Right forelimb (tissue), 1 donor: Measurements from ENCODE around the gene PCNP.
"Not testable (repeated sequence)": the region's sequence is repeated elsewhere in the genome, so short reads cannot be mapped to it uniquely, and the experiment has no call there.

Source experiments
- DNase-seq: peaks from one replicate; pipeline ENCODE4 v3.0.0-alpha.2; 2018

The PCNP gene

DNA sequence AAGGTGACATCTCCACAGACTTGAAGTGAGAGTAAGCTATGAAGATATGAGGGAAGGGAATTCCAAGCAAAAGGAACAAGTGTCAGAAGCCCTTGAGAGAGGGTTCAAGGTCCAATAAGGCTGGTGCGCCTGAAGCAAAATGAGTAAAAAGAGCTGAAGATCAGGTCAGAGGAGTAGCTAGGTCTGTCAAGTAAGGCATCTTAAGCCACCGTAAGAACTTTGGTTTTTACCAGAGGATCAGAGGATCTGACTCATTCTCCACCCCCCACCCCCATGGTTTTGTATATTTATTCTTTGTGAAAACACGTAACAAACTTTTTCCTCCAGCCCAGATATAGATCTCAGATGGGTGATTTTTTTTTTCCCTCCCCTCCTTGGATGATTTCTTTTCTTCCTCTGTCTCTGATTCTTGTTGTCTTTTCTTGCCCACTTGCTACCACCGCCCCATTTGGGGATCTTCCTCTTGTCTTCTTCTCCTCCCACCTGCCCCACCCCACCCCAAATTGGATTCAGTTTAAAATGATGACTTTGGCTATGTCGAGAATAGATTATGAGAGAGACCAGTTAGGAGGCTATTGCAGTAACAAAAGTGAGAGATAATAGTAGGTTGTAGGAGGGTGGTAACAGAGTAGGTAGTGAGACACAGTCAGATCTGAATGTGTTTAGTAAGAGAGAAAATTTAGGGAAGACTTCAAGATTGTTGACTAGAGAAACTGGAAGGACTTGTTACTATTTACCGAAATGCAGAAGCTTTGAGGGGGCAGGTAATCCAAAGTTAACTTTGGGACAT is 6.3 kb upstream of the PCNP start:
- DNase-seq, result no peak

DNA sequence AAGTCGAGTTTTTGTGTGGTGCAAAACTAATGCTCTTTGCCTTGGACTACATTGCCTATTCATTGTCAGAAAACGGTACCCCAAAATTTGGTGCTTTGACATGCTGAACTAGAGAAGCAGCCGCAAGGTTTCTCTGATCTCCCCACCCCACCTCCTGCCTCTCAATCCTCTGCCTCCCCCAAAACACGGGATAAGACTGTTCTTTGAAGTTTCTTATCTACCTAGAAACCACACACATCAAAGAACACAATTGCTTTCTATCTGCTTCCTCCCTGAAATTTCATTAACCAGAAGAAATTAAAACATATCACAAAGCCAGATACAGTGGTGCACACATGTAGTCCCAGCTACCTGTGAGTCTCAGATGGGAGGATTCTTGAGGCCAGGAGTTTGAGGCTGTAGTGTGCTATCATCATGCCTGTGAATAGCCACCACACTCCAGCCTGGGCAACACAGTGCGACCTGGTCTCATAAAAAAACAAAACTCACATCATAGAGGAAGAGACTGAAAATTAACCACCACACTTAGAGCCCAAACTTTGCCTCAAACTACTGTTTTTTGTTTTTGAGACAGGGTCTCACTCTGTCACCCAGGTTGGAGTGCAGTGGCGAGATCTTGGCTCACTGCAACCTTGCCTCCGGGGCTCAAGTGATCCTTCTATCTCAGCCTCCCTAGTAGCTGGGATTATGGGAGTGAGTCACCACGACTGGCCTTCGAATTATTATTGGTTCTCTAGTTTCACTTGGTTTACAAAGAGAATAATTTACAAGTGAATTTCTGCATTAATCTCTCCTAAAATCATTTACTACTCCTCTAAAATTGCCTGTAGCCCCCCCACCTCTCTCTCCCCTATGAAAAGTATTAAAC is 2.7 kb upstream of the PCNP start:
- no peak for DNase-seq

DNA sequence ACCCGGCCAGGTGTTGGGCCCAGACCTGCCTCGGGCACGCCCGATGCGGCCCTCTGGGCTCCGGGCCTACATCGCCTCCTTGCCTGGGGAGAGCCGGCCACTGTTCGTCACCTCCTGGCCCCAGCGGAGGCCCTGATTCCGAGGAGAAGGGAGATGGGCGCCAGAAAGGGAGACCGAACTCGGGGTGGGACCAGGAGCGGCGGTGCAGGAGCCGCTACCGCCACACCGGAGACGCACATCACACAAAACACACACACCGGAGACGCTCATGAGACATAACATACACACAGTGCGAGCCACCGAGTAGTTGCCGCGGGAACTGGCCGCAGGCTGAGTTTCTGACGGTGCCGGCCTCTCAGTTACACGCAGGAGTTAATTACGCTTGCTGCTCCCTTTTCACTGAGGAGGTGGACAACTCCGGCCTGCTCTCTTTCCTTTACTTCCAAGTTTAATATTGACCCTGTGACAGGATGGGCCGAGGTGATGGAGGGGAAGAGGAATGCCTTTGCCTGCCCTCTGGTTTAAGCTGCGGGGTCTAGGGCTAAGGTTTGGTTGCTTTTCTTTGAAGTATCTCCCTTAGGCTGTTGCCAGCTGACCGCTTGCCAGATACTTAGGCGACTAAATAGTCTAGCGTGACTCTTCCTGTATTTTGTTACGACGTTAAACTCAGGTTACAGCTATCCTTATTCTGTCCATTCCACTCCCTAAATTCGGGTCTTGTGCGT is 570 bp downstream of the PCNP start:
- peak; percentile 80 for DNase-seq

DNA sequence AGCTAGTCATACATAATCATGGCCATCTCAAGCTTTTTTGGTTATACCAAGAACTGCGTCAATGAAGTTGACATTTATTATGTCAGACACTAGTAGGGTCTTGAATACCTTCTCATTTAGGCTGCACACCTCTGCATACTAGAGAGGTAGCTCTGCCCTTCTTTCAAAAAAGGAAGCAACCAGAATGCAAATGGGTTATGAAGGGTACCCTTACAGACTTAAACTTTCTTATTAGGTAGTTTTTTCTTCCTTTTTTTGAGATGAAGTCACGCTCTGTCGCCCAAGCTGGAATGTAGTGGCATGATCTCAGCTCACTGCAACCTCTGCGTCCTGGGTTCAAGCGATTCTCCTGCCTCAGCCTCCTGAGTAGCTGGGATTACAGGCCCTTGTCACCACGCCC is 3.3 kb downstream of the PCNP start:
- no peak for DNase-seq

DNA sequence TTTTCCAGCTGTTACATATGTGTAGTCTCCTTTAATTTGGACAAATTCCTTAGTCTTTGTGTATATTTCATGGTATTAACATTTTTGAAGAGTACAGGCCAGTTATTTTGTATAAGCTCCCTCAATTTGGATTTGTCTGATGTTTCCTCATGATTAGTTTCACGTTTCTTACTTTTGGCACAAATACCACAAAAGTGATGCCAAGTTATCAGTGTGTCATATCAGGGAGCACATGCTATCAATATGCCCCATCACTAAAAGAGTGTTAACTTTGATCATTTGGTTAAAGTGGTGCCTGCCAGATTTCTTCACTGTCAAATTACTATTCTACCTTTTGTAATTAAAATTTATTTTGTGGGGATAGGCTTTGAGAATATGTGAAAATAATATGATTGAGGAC is 14.6 kb downstream of the PCNP start:
- no peak for DNase-seq

DNA sequence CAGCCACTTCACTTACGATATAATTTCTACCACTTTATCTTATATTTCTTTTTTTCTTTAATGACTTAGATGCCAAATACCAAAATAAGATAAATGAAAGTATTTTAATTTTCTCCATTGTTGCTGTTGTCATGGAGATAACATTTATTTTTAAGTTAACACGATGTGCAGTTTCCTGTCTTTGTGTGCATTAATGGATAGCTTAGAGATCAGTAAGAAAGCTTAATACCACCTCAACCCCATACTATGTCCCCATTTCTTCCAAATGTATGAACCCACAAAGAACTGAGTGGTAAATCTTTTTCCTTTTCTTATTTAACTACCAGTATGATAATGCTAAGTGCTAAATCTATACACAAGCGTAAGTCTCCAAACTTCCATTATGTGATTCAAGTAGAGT is 17.1 kb downstream of the PCNP start:
- no peak for DNase-seq

DNA sequence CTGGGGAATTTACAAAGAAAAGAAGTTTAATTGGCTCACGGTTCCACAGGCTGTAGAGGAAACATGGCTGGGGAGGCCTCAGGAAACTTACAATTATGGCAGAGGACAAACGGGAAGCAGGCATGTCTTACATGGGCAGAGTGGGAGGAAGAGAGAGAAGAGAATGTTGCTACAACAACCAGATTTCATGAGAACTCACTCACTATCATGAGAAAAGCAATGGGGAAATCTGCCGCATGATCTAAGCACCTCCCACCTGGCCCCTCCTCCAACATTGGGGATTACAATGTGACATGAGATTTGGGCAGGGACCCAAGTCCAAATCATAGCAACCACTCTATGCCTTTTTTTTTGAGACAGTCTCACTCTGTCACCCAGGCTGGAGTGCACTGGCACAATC is 28.8 kb downstream of the PCNP start:
- DNase-seq, result no peak

DNA sequence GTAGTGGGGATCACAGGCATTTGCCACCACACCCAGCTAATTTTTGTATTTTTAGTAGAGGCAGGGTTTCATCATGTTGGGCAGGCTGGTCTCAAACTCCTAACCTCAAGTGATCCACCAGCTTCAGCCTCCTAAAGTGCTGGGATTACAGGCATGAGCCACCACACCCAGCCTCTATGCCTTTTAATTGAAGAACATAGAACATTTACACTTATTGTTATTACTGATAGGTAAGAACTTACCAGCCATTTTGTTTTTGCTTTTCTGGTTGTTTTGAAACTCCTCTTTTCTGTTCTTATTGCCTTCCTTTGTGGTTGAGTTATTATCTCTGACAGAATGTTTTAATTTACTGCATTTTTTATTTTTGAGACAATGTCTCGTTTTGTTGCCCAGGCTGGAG is 29.2 kb downstream of the PCNP start:
- DNase-seq, result no peak

DNA sequence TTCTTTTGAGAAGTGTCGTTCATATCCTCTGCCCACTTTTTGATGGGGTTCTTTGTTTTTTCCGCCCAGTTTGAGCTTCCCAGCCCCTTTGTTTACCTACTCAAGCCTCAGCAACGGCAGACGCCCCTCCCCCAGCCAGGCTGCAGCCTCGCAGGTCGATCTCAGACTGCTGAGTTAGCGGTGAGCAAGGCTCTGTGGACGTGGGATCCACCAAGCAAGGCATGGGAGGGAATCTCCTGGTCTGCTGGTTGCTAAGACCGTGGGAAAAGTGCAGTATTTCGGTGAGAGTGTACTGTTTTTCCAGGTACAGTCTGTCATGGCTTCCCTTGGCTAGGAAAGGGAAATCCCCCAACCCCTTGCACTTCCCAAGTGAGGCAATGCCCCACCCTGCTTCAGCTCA is 31.4 kb downstream of the PCNP start:
- not testable (repeated sequence) for DNase-seq

DNA sequence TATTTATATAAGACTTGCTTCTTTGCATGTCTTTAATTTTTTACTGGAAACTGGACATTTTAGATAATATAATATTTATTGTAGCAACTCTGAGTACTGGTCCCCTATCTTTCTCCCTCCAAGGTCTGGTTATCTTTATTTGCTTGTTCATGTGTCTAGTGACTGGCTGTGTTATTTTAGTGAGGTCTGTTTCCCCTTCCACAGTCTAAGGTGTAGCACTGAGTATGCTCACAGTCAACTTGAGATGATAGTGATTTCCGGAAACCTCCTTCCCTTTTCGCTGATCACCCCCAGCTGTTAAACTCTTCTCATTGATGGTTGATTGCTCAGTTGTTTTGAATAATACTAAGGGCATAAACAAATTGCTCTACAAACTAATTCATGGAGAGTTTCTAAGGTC is 37.0 kb downstream of the PCNP start:
- no peak for DNase-seq

DNA sequence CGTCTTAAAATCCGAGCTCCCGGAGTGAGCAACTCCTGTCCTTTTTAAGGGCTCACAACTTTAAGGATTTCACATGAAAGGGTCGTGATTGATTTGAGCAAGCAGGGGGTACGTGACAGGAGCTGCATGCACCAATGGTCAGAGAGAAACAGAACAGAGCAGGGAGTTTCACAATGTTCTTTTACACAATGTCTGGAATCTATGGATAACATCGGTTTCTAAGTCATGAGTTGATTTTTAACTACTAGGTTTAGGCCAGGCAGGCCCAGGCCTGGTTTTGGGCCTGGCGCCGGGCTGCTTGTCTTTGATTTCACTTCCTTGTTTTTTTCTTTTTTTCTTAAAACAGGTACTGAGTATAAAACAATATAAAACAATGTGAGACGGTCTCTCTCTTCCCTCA is 39.0 kb downstream of the PCNP start:
- not testable (repeated sequence) for DNase-seq

DNA sequence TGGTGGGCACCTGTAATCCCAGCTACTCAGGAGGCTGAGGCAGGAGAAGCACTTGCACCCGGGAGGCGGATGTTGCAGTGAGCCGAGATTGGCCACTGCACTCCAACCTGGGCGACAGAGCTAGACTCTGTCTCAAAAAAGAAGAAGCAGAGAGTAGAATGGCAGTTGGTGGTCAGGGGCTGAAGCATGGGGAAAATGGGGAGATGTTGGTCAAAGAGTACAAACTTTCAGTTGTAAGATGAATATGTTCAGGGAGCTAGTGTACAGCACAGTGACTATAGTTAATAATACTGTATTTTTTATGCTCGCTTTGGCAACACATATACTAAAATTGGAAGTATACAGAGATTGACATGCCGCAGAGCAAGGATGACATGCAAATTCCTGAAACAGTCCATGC is 41.5 kb downstream of the PCNP start:
- no peak for DNase-seq

DNA sequence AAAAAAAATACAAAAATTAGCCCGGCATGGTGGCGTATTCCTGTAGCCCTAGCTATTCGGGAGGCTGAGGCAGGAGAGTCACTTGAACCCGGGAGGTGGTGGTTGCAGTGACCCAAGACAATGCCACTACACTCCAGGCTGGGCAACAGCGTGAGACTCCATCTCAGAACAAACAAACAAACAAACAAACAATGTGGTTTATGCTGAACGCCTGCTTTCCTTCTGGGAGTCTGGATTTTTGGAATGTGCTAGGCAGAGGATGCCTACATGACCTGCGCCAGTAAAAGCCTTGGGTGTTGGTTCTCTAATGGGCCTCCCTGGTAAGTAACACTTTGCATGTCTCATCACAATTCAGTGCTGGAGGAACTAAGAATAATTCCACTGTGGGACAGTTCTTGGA is 43.5 kb downstream of the PCNP start:
- no peak for DNase-seq

DNA sequence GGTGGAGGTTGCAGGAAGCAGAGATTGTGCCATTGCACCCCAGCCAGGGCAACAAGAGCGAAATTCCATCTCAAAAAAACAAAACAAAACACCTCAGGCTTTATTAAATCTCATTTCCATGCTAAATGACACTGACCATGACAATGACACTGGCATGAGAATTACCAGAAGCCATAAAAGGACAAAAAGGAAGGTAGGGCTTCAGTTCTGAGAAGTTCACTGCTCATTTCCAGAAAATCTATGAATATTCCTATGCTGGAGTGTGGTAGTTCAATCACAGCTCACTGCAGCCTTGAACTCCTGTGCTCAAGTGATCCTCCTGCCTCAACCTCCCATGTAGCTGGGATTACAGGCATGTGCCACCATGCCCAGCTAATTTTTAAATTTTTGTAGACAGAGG is 44.7 kb downstream of the PCNP start:
- no peak for DNase-seq

DNA sequence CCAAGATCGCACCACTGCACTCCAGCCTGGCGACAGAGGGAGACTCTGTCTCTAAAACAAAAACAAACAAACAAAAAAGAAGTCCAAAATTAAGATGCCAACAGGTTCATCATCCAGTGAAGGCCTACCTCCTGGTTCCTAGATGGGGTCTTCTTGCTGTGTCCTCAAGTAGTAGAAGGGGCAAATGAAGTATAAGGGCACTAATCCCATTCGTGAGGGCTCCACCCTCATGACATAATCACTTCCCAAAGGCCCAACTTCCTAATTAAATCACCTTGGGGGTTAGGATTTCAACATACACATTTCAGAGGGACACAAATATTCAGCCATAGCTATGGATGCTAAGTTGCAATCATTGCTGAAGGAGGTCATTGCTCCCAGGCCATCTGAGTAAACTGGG is 45.8 kb downstream of the PCNP start:
- DNase-seq, result no peak

DNA sequence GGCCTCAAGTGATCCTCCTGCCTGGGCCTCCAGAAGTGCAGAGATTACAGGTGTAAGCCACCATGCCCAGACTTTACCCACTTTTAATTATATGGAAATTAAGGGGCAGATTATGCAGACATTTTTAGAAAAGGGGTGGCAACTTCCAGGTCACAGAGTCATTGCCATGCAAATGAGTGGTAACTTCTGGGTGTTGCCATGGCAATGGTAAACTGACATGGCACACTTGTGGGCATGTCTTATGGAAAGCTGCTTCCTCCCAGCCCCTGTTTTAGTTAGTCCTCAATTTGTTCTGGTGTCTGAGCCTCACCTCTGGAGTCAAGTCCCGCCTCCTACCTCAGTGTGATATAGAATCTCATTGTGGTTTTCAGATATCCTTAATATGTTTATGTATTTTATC is 49.7 kb downstream of the PCNP start:
- DNase-seq, result no peak

DNA sequence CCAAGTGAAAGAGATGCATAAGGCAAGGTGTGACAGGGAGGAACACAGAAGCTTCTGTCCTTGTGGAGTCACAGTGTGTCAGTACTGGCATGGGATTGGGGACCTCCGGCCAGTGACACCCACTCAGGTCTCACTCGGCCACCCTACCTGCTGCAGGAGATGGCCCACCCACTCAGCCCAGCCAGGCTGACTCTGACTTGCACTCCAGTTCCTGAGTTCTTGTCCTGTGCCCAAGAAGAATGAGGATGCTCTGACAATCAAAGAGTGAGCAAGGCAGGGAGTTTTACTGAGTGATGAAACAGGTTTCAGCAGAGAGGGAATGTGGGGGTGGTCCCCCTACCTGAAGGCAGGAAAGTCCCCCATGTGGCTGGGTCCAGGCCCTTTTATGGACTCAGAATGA is 50.9 kb downstream of the PCNP start:
- no peak for DNase-seq

DNA sequence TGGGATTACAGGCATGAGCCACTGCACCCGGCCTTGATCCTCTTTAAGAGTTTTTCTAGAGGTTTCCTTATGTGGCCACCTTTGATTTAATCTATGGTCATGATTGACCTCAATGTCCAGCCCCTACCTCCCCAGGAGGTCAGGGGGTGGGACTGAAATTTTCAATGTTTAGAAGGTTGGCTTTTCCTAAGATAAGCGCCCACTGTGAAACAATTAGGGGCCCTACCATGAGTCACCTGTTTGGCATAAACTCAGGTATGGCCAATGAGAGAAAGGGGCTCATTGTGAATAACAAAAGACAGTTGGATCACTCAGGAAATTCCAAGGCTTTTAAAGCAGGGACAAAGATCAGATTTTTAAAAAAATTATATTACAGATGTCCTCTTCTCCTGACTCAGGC is 51.9 kb downstream of the PCNP start:
- no peak for DNase-seq

DNA sequence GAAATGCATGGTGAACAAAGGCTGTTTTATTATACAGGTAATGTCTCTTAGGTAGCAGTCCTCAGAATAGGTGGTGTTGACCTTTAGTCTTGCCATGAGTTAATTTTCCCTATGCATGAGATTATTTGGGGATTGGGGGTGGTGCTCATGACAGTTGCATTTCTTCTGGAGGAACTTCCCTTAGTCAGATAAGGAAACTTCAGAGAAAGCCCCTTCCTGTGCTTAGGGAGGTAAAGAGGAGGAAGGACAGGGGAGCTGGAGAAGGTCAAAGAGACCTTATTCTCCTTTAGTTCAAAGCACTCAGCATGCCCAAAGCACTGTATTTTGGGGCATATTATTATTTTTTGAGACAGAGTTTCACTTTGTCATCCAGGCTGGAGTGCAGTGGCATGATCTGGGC is 55.2 kb downstream of the PCNP start:
- no peak for DNase-seq

DNA sequence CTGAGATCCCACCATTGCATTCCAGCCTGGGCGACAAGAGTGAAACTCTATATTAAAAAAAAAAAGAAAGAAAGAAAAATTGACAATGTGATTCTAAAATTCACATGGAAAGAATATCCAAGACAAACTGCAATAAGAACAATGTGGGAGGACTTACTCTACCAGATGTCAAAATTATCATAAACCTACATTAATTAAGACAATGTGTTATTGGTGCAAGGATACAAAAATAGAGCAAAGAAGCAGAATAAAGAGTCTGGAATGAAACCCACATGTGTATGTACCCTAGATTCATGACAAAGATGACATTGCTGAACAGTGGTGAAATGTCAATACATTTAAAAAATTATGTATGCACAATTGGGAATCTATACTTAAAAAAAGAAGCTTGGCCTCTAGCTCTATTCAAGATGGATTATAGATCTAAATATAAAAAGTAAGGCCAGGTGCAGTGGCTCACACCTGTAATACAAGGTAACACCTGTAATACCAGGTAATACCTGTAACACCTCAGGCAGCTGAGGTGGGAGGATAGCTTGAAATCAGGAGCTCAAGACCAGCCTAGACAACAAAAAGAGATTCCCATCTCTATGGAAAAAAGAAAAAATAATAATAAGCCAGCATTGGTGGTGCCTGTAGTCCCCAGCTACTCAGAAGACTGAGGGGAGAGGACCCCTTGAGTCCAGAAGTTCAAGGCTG is 57.3 kb downstream of the PCNP start:
- no peak for DNase-seq

DNA sequence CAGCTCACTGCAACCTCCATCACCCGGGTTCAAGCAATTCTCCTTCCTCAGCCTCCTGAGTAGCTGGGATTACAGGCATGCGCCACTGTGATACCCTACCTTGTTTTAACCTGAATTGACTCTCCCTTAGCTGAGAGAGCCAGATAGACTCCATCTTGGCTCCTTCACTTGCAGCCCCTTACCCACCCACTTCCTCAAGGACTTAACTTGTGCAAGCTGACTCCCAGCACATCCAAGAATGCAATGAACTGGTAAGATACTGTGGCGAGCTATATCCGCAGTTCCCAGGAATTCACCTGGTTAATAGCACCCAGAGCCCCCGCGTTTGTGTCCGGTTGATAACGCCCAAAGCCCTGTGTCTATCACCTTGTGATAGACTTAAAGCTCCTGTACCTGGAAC is 58.0 kb downstream of the PCNP start:
- not testable (repeated sequence) for DNase-seq

DNA sequence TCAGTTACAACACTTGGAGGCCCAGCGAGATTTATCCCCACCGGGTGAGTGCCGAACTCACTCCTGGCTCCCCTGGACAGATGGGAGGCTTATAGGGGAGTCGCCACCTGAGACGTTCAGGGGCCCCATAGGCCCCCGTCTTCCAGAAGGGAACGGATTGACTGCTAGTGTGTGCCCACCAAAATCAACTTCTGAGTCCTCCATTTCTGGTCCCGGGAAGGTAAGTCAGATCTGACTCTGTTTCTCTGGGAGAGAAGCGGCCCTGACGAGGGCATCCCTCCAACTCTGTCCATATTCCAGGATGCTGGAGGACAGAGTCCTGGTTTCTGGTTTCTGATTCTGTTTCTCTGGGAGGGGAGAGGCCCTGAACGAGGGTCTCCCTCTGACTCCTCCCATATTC is 58.6 kb downstream of the PCNP start:
- DNase-seq, result no peak

DNA sequence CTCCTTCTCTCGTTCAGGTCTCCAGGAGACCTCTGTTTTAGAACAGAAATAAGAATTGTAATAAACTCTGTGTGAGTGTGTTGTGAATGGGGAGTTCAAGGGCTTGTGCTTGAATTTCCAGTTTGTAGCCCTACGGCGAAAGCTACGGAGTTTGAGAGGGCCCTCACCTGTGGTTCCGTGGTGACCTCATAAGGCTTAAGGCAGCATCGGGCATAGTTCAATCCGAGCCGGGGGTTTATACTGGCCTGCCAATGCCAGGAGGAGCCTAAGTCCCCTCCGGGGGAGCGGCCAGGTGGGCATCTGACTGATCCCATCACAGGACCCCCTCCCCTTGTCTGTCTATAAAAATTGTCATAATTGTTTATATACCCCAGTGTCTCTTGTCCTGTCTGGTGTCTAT is 59.2 kb downstream of the PCNP start:
- DNase-seq, result no peak
